Glomerular visceral epithelial cell (primary cell): ENCODE results near the gene PLEKHM3.
A peak's percentile ranks its signal among the peaks of the same experiment; 100 is the strongest.

Source experiments
- DNase-seq: peaks from one replicate; pipeline ENCODE4 v3.0.0-alpha.2; 2016; ENCODE audit errors: extremely low spot score

The PLEKHM3 gene

DNA sequence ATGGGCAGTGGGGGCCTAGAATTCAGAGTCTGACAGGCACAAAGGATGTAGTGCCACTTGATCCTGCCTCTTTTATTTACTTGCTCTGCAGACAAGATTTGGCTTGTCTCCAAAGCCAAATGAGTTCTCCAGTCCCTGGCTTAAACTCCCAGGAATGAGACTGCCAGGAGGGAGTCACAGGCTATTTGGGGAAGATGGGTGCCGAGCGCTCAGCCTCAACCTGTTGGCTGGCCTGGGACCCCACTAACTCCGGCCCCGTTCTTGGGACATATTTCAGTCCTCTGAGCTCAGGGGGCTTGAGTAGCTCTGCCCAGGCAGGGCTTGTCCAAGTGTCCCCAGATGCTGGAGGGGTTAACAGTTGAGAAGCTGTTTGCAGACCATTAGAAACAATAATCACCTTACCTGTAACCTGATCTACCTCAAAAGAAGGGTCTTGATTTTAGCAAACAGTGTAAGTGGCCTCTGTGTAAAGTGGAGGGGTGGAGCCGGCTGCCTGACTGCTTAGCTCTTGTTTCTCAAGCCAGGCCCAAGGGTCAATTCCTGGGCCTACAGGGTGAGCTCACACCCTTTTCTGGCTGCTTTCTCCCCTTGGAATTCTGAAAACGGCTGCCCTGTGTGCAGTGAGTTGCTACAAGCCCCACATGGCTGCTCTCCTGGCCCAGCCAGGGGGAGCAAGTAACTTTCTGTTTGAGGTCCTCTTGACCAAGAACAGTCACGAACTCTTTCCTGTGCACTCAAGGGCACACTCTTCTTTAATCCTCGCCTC, 228.6 kb downstream of the PLEKHM3 start:
- peak; percentile 47 for DNase-seq

GRCh38 chr2:207792244-207792785, 233.0 kb downstream of the PLEKHM3 start:
- DNase-seq = peak; percentile 86

DNA sequence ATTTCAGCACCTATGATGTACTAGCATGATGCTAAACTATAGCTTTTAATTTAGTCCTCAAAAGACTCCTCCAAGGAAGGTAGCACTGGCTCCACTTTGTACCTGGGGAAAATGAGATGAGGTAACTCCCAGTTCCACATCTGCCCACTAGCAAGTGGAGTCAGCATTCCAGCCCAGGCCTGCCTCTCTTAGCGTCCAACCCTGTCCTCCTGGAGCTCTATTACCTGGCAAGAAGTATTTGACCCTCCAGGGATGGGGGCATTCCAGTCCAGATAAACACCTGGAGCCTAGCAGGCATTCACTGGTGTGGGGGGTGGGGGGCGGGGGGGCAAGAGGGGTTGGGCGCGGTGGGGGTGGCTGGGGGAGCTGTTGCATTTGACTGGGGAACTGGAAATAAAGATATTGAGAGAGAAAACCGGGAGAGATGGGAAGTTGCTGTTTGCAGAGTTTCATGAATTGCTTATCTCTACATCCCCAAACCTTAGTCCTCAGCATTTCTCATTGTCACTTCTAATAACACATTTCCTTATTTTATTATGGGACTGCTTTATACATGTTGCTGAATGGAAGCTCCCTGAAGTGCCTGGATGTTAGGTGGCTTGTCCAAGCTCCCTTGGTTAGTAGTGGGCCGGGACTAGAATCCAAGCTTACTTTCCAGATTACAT, 233.6 kb downstream of the PLEKHM3 start:
- DNase-seq = no peak

GRCh38 chr2:207790898-207791297, 234.4 kb downstream of the PLEKHM3 start:
- DNase-seq = no peak

- DNase-seq = no peak
These were observed 237.5 kb downstream of the PLEKHM3 start for GRCh38 chr2:207787800-207788199.

- no peak for DNase-seq
These were observed 238.3 kb downstream of the PLEKHM3 start for GRCh38 chr2:207787017-207787416.

DNA sequence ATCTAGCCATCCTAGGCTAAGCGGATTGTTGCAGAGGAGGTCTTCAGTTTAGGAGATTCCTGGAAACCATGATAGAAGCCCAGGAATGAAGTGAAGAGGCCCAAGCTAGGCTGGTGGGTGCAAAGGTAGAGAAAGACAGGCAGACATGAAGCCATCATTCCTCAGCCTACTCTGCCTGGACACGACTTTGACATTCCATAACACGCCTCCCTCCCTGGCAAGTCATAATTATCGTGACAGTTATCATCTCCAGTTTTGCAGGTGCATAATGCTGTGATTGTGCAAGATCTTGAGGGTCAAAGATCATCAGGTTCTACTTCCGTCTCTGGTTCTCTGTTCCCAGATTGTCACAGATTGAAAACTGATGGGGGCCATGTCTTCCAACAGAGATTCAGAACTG, 240.4 kb downstream of the PLEKHM3 start:
- DNase-seq = no peak

DNA sequence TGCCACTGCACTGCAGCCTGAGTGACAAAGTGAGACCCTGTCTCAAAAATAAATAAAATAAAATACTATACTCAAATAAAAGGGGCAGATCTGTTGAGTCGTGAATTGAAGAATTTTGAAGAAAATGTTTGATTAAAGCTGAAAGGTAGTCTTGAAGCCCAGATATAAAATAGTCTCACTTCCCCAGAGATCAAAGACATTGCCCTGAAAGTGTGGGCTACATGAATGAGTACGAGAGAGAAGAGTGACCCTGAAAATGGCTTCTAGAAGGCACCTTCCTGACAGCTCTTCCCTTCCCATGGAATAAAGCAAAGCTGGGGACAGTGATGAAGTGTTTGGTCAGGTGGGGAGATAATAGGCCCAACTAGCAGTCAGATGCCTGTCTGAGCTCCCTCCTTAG, 241.8 kb downstream of the PLEKHM3 start:
- no peak for DNase-seq

DNA sequence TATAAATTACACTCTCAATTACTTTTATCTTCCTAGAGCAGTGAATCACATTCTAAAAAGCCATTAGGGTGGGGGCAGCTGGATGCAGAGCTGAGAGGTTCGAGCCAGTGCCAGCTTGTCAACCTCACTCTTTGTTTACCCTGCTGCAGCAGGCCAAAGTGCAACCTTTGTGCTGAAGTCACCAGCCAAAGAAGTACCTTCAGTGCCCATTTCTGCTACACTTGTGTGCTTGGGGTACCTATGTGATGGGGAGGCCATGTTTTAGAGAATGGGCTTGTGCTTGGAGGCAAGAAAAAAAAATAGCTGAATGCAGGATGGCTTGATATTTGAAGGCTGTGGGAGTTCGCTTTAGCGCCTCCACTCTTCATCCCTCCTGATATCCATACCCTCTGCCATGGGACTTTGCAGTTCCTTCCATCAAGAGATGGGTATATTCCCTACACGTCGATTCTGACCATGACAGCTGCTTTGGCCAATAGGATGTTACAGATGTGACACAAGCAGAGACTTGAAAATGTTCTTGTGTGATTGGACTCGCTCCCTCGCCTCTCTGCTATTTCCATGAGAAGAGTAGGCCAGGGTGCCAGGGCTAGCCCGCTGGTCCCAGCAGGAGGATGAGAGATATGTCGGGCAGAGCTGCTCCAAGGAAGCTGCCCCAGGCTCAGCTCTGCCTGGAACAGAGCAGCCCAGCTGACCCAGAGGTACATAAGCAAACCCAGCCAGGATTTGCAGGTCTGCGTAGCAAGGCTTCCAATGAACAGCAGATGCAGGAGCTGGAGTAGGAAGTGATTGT, 242.9 kb downstream of the PLEKHM3 start:
- no peak for DNase-seq

- DNase-seq = no peak
These were observed 245.8 kb downstream of the PLEKHM3 start for GRCh38 chr2:207779523-207779922.

GRCh38 chr2:207778298-207778882, 246.9 kb downstream of the PLEKHM3 start:
- DNase-seq = no peak

DNA sequence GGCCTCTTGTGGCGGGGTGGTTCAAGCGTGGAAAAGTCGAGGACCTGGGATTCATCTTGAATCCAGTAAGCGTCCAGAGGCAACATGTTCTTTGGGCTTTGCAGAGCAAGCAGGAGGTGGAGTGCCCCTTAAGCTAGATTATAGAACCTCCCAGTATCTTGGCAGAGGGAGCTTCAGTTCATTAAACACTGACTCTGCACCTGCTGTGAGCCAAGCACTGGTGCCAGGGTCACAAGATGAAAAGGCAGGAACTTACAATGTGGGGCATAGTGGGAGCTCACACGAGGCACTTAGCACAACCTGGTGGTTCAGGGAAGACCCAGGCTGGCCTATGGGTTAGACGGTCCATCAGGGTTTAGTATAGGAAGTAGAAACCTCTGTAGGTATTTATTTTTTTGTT, 248.2 kb downstream of the PLEKHM3 start:
- DNase-seq = no peak

GRCh38 chr2:207775473-207775872, 249.9 kb downstream of the PLEKHM3 start:
- DNase-seq = no peak

DNA sequence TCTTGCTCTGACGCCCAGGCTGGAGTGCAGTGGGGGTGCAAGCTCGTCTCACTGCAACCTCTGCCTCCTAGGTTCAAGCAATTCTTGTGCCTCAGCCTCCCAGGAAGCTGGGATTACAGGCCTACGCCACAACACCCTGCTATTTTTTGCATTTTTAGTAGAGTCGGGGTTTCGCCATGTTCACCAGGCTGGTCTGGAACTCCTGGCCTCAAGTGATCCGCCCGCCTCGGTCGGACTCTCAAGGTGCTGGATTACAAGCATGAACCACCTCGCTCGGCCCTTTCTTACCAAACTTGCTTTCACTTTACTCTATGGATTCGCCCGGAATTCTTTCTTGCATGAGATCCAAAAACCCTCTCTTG, 252.5 kb downstream of the PLEKHM3 start:
- DNase-seq = no peak

GRCh38 chr2:207772081-207772843, 253.1 kb downstream of the PLEKHM3 start:
- no peak for DNase-seq

DNA sequence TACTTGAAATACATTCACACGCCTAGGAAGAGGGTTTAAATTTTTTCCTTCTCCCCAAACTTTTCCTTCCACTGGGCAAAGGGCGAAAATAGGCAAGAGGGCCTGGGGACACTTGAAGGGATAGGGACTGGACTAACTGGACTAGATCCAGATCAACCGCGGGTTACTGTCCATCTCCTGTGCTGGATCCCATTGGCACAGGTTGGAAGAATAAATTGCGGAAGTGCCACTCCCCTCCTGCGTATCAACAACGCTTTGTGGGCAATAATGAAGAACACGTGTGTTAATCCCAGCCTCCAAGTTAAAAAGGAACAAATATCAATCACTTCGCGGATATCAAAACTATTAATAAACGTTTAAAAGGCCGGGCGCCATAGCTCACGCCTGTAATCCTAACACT, 253.9 kb downstream of the PLEKHM3 start:
- no peak for DNase-seq
